ENCODE data around the gene DNAL1. TPM values are rescaled to one million over a fixed set of nuclear protein-coding genes. Genes with fewer than 3 reads are reported as not detected.

DNAL1 gene
- total RNA-seq, 6 donors from 2014 or later, result 4.2 to 29.8 (median 11.5) TPM

- Histone ChIP-seq H3K4me3 (no peak overlapping the region), H3K9me3 (no peaks in the 10 kb centered on the region), H3K27ac (peak overlapping the region in 2 of 4 donors; percentile 10 to 14), H3K4me1 (peaks cover 5 to 20% (median 10%) of the 10 kb centered on the region in 4 donors), H3K27me3 (no peaks in the 10 kb centered on the region), H3K36me3 (peaks cover 25 to 71% (median 63%) of the 10 kb centered on the region in 4 donors)
- TF ChIP-seq POLR2A (IDR thresholded peaks at IDR 0.05) (no peak), CTCF (IDR thresholded peaks at IDR 0.05) (no peak), EP300 (IDR thresholded peaks at IDR 0.05) (no peak), POLR2AphosphoS5 (IDR thresholded peaks at IDR 0.05) (no peak)
- peak in 1 of 2 donors; percentile 47 for DNase-seq
- WGBS, 2 donors, result 79 to 88% methylated on average over 10 to 19 of the region's 20 CpGs
- ATAC-seq (ENCODE audit: low FRiP score in 2 of 2), result no peak
These were observed 73.1 kb downstream of the DNAL1 start for GRCh38 chr14:73717711-73718417.

- TF ChIP-seq POLR2A (IDR thresholded peaks at IDR 0.05), result no peak
- TF ChIP-seq POLR2AphosphoS5 (IDR thresholded peaks at IDR 0.05), result no peak
- no peak for TF ChIP-seq EP300 (IDR thresholded peaks at IDR 0.05)
- TF ChIP-seq CTCF (IDR thresholded peaks at IDR 0.05), result no peak
- peak in 1 of 2 donors; percentile 80 for DNase-seq
- WGBS, 2 donors, result 84 to 90% methylated on average over 54 to 55 of the region's 55 CpGs
- Histone ChIP-seq H3K4me1 (peaks cover 7 to 20% (median 11%) of the 10 kb centered on the region in 4 donors), H3K4me3 (no peak overlapping the region), H3K27me3 (no peaks in the 10 kb centered on the region), H3K36me3 (peaks cover 25 to 79% (median 67%) of the 10 kb centered on the region in 4 donors), H3K9me3 (no peaks in the 10 kb centered on the region), H3K27ac (peak overlapping the region in 2 of 4 donors; percentile 3 to 10)
- no peak for ATAC-seq (ENCODE audit: low FRiP score in 2 of 2)
These were observed 73.8 kb downstream of the DNAL1 start for GRCh38 chr14:73718418-73719251.

GRCh38 chr14:73719361-73719760 is 74.6 kb downstream of the DNAL1 start:
- Histone ChIP-seq H3K27me3 (no peaks in the 10 kb centered on the region), H3K36me3 (peaks cover 25 to 86% (median 69%) of the 10 kb centered on the region in 4 donors), H3K27ac (peak overlapping the region in 2 of 4 donors; percentile 3 to 10), H3K4me3 (no peak overlapping the region), H3K4me1 (peaks cover 13 to 23% (median 16%) of the 10 kb centered on the region in 4 donors), H3K9me3 (no peaks in the 10 kb centered on the region)
- WGBS, 2 donors, result 94 to 96% methylated on average over 12 to 13 of the region's 13 CpGs
- DNase-seq (no peak), ATAC-seq (ENCODE audit: low FRiP score in 2 of 2) (no peak)
- TF ChIP-seq EP300 (IDR thresholded peaks at IDR 0.05) (no peak), POLR2A (IDR thresholded peaks at IDR 0.05) (no peak), CTCF (IDR thresholded peaks at IDR 0.05) (no peak), POLR2AphosphoS5 (IDR thresholded peaks at IDR 0.05) (no peak)

- TF ChIP-seq POLR2A (IDR thresholded peaks at IDR 0.05), result no peak
- Histone ChIP-seq H3K4me3 (no peak overlapping the region), H3K9me3 (no peaks in the 10 kb centered on the region), H3K36me3 (peaks cover 25 to 90% (median 72%) of the 10 kb centered on the region in 4 donors), H3K27ac (no peak overlapping the region), H3K27me3 (no peaks in the 10 kb centered on the region), H3K4me1 (peaks cover 13 to 23% (median 18%) of the 10 kb centered on the region in 4 donors)
- WGBS, 2 donors, result 83 to 85% methylated on average over 7 to 8 of the region's 8 CpGs
- ATAC-seq (ENCODE audit: low FRiP score in 2 of 2), result no peak
- no peak for DNase-seq
These were observed 75.0 kb downstream of the DNAL1 start for GRCh38 chr14:73719791-73720190.

GRCh38 chr14:73720636-73721035 is 75.8 kb downstream of the DNAL1 start:
- no peak for TF ChIP-seq POLR2AphosphoS5 (IDR thresholded peaks at IDR 0.05)
- TF ChIP-seq CTCF (IDR thresholded peaks at IDR 0.05), result no peak
- Histone ChIP-seq H3K36me3 (peaks cover 27 to 97% (median 79%) of the 10 kb centered on the region in 4 donors), H3K4me1 (peaks cover 21 to 30% (median 25%) of the 10 kb centered on the region in 4 donors), H3K9me3 (no peaks in the 10 kb centered on the region), H3K27me3 (no peaks in the 10 kb centered on the region), H3K27ac (no peak overlapping the region), H3K4me3 (no peak overlapping the region)
- no peak for ATAC-seq (ENCODE audit: low FRiP score in 2 of 2)
- DNase-seq, result no peak
